Astrocyte (in vitro differentiated cells and primary cell): ENCODE data around the gene BCO1. TPM values are rescaled to one million over a fixed set of nuclear protein-coding genes. Genes with fewer than 3 reads are reported as not detected.

ENCODE experiments used
- DNase-seq: peaks from one replicate; pipeline ENCODE4 v3.0.0-alpha.2; 2010; ENCODE audit warnings: low read depth
- FAIRE-seq: peaks from 2 replicates; lab custom pipeline; 2011; peaks lifted over from hg19 to GRCh38; lab: Jason Lieb, UNC
- H2AFZ ChIP-seq: 2 replicates; pipeline ENCODE4 v1.6.0; 2012; ENCODE audit warnings: low read depth, low read length, inconsistent platforms
- H3K27ac ChIP-seq: 2 replicates; pipeline ENCODE4 v1.5.1; 2011; ENCODE audit warnings: low read depth, low read length, inconsistent platforms
- H3K27me3 ChIP-seq: 2 replicates; pipeline ENCODE4 v1.6.0; 2011; ENCODE audit warnings: low read length, inconsistent platforms; ENCODE audit not compliant: insufficient read depth
- H3K36me3 ChIP-seq: 2 replicates; pipeline ENCODE4 v1.5.1; 2011; ENCODE audit warnings: low read length, inconsistent platforms; ENCODE audit not compliant: insufficient read depth
- H3K4me1 ChIP-seq: 2 replicates; pipeline ENCODE4 v1.5.1; 2011; ENCODE audit warnings: low read length, inconsistent platforms; ENCODE audit not compliant: insufficient read depth
- H3K4me2 ChIP-seq: 2 replicates; pipeline ENCODE4 v1.6.0; 2012; ENCODE audit warnings: low read length, inconsistent platforms
- H3K4me3 ChIP-seq: 2 replicates; pipeline ENCODE4 v1.5.1; 2011; ENCODE audit warnings: low read depth, mild to moderate bottlenecking, low read length, inconsistent platforms; ENCODE audit not compliant: insufficient read depth
- H3K79me2 ChIP-seq: 2 replicates; pipeline ENCODE4 v1.6.0; 2012; ENCODE audit warnings: mild to moderate bottlenecking, low read length, inconsistent platforms; ENCODE audit not compliant: insufficient read depth
- H3K9ac ChIP-seq: 2 replicates; pipeline ENCODE4 v1.6.0; 2012; ENCODE audit warnings: mild to moderate bottlenecking, low read length, inconsistent platforms
- H3K9me3 ChIP-seq: 2 replicates; pipeline ENCODE4 v1.5.1; 2012; ENCODE audit warnings: low read depth, mild to moderate bottlenecking, low read length, inconsistent platforms; ENCODE audit not compliant: insufficient read depth
- H4K20me1 ChIP-seq: 2 replicates; pipeline ENCODE4 v1.6.0; 2012; ENCODE audit warnings: low read length, inconsistent platforms; ENCODE audit not compliant: insufficient read depth
- H3K27ac Mint-ChIP-seq: one replicate; pipeline ENCODE4 v1.8.0; 2021; ENCODE audit warnings: mild to moderate bottlenecking, mixed read lengths; ENCODE audit not compliant: unreplicated experiment
- H3K27me3 Mint-ChIP-seq: one replicate; pipeline ENCODE4 v1.8.0; 2021; ENCODE audit warnings: low read depth, mixed read lengths; ENCODE audit not compliant: unreplicated experiment
- H3K36me3 Mint-ChIP-seq: one replicate; pipeline ENCODE4 v1.8.0; 2021; ENCODE audit warnings: low read depth, mixed read lengths; ENCODE audit not compliant: unreplicated experiment
- H3K4me1 Mint-ChIP-seq: one replicate; pipeline ENCODE4 v1.8.0; 2021; ENCODE audit warnings: low read depth, mixed read lengths; ENCODE audit not compliant: unreplicated experiment
- H3K4me3 Mint-ChIP-seq: one replicate; pipeline ENCODE4 v1.8.0; 2021; ENCODE audit warnings: mild to moderate bottlenecking, moderate library complexity, mixed read lengths; ENCODE audit not compliant: unreplicated experiment
- H3K9me3 Mint-ChIP-seq: one replicate; pipeline ENCODE4 v1.8.0; 2021; ENCODE audit warnings: mild to moderate bottlenecking, mixed read lengths; ENCODE audit not compliant: unreplicated experiment
- EZH2 ChIP-seq: IDR thresholded peaks from 2 replicates; pipeline ENCODE4 v1.6.1; 2012; ENCODE audit warnings: mild to moderate bottlenecking, low read length, inconsistent platforms; ENCODE audit not compliant: insufficient read depth
- total RNA-seq: library from RNA; stranded (reverse); gene quantifications from 2 replicates; pipeline ENCODE4 v1.2.1, GENCODE V29; 2021
- TF ChIP-seq, protein P1 (sequence below): IDR thresholded peaks from 2 replicates; pipeline ENCODE4 v1.5.1; 2011; ENCODE audit warnings: low read depth, mild to moderate bottlenecking, inconsistent platforms, low read length, moderate library complexity; ENCODE audit not compliant: insufficient read depth

BCO1 gene
- total RNA-seq, 1 donor from 2014 or later = not detected

DNA sequence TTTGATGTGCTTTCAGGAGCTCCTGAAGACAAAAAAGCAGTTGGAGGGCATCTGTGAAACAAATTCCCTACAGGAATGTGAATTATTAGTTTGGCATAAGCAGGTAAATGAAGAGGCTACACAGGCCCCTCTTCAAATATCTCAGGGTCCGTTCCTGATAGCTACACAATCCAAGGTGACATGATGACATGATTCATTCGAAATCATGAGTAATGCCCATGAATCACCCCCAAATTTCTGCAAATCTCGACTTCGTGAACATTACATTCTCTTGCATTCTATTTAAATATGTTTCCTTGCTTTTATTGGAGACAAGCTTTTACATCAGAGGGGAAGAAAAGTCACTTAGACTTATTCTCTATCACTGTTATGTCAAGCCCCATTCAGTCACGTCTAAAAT is 98.6 kb downstream of the BCO1 start:
- H3K27me3 Mint-ChIP-seq = no peaks in the 10 kb centered on the region
- Histone ChIP-seq H2AFZ (no peak overlapping the region), H3K36me3 (no peaks in the 10 kb centered on the region), H3K27me3 (no peaks in the 10 kb centered on the region), H3K9me3 (no peaks in the 10 kb centered on the region), H3K79me2 (peaks cover 15% of the 10 kb centered on the region), H3K4me1 (peaks cover 3% of the 10 kb centered on the region), H3K27ac (no peak overlapping the region), H3K4me3 (no peak overlapping the region), H4K20me1 (peaks cover 56% of the 10 kb centered on the region), H3K9ac (no peak overlapping the region), H3K4me2 (no peak overlapping the region)
- DNase-seq (no peak), FAIRE-seq (no peak)
- H3K4me1 Mint-ChIP-seq = no peaks in the 10 kb centered on the region
- H3K27ac Mint-ChIP-seq = no peak overlapping the region
- no peak overlapping the region for H3K4me3 Mint-ChIP-seq
- H3K9me3 Mint-ChIP-seq = peaks cover 2% of the 10 kb centered on the region
- H3K36me3 Mint-ChIP-seq = peaks cover 17% of the 10 kb centered on the region
- TF ChIP-seq, protein P1, sequence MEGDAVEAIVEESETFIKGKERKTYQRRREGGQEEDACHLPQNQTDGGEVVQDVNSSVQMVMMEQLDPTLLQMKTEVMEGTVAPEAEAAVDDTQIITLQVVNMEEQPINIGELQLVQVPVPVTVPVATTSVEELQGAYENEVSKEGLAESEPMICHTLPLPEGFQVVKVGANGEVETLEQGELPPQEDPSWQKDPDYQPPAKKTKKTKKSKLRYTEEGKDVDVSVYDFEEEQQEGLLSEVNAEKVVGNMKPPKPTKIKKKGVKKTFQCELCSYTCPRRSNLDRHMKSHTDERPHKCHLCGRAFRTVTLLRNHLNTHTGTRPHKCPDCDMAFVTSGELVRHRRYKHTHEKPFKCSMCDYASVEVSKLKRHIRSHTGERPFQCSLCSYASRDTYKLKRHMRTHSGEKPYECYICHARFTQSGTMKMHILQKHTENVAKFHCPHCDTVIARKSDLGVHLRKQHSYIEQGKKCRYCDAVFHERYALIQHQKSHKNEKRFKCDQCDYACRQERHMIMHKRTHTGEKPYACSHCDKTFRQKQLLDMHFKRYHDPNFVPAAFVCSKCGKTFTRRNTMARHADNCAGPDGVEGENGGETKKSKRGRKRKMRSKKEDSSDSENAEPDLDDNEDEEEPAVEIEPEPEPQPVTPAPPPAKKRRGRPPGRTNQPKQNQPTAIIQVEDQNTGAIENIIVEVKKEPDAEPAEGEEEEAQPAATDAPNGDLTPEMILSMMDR = no peak
- no peak for TF ChIP-seq EZH2

Other genes starting within 250 kb of the BCO1 start
- 52.8 and 54.2 TPM in 2 replicates for gene CMC2, start 231.8 kb upstream of the BCO1 start, total RNA-seq
- 12.6 and 16.4 TPM in 2 replicates for gene CENPN, start 231.5 kb upstream of the BCO1 start, total RNA-seq
- 32.6 and 40.0 TPM in 2 replicates for gene ATMIN, start 202.8 kb upstream of the BCO1 start, total RNA-seq
- gene C16orf46, start 161.5 kb upstream of the BCO1 start, total RNA-seq = 0.24 and 1.8 TPM in 2 replicates
- gene GCSH, start 142.3 kb upstream of the BCO1 start, total RNA-seq = 32.9 and 41.1 TPM in 2 replicates
- 18.0 and 20.9 TPM in 2 replicates for gene GAN, start 76.3 kb downstream of the BCO1 start, total RNA-seq
- gene CMIP, start 206.1 kb downstream of the BCO1 start, total RNA-seq = 64.5 and 71.5 TPM in 2 replicates